ENCODE data around the gene PEX10.

The PEX10 gene

DNA sequence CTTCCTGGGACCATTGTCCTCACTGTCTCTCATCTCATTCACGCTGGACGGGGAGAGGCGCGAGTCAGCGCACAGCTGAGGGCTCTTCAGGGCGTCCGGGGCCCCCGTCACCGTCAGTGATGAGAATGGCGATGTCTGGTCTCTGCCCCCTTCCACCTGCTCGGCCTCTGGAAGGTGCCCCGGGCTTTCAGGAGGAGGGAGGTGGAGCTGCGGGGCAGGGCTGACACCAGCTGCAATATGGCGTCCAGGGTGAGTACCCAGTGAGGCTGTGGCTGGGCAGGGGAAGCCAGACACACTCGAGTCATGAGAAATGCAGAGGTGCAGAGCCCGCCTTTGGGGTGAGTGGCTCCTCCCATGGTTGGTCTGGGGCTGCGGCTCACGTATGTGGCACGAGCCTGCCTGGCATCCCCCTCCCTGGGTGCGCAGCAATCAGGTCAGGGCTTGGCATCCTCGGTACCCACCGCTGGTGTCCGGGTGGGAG is 36.1 kb downstream of the PEX10 start:
- H3K4me3 ChIP-seq (ENCODE audit: low read depth, low read length), result no peak overlapping the region
- DNase-seq (ENCODE audit: low read depth), result no peak
- TF ChIP-seq, protein P1, sequence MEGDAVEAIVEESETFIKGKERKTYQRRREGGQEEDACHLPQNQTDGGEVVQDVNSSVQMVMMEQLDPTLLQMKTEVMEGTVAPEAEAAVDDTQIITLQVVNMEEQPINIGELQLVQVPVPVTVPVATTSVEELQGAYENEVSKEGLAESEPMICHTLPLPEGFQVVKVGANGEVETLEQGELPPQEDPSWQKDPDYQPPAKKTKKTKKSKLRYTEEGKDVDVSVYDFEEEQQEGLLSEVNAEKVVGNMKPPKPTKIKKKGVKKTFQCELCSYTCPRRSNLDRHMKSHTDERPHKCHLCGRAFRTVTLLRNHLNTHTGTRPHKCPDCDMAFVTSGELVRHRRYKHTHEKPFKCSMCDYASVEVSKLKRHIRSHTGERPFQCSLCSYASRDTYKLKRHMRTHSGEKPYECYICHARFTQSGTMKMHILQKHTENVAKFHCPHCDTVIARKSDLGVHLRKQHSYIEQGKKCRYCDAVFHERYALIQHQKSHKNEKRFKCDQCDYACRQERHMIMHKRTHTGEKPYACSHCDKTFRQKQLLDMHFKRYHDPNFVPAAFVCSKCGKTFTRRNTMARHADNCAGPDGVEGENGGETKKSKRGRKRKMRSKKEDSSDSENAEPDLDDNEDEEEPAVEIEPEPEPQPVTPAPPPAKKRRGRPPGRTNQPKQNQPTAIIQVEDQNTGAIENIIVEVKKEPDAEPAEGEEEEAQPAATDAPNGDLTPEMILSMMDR (IDR thresholded peaks at IDR 0.05; ENCODE audit: insufficient read depth, low read depth, low read length, missing control alignments), result no peak

DNA sequence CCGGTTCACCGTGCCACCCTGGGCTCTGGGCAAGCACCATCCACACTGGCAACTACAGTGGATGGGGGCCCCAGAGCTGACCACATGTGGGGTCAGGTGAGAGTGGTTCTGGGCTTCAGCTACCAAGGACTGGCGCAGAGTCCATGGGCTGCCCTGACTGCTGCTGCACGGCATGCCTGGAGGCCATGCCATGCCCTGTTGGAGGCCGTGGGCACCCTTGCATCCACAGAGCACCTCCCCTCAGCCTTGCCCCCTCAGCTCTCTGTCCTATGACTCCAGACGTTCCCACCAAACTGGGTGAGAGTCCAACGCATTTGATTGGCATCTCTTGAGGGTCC is 36.5 kb downstream of the PEX10 start:
- H3K4me3 ChIP-seq (ENCODE audit: low read depth, low read length), result no peak overlapping the region
- TF ChIP-seq, protein P1 (IDR thresholded peaks at IDR 0.05; ENCODE audit: insufficient read depth, low read depth, low read length, missing control alignments), result no peak
- no peak for DNase-seq (ENCODE audit: low read depth)

DNA sequence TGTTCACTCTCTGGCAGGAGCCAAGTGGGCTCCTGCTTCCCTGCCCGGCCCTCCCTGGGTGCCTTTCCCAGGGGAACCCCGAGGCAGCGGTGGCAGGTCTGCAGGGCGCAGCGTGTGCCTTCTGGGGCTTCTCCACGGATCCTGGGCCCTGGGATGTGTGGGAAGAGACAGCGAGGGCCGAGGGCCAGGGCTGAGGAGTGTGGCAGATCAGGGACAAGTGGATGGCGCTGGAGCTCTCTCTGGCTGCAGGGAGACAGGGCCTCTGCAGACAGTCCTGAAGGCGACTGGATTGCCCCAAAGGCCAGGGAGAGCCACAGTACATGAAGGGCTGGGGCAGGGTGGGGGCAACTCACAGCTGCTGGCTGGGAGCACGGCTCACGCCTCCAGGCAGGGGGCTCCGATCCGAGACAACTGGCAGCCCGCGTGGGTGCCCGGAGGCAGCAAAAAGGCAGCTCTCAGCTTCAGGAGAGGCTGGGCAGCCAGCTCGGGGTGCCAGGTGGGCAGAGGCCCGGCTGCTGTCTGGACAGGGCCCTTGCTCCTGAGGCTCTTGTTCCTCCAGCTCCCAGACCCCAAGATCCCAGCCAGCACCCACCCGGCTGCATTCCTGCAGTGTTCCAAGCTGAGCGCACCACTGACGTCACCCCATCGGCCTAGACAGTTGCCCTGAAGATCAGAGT is 37.0 kb downstream of the PEX10 start:
- TF ChIP-seq, protein P1 (IDR thresholded peaks at IDR 0.05; ENCODE audit: insufficient read depth, low read depth, low read length, missing control alignments), result no peak
- no peak for DNase-seq (ENCODE audit: low read depth)
- no peak overlapping the region for H3K4me3 ChIP-seq (ENCODE audit: low read depth, low read length)

DNA sequence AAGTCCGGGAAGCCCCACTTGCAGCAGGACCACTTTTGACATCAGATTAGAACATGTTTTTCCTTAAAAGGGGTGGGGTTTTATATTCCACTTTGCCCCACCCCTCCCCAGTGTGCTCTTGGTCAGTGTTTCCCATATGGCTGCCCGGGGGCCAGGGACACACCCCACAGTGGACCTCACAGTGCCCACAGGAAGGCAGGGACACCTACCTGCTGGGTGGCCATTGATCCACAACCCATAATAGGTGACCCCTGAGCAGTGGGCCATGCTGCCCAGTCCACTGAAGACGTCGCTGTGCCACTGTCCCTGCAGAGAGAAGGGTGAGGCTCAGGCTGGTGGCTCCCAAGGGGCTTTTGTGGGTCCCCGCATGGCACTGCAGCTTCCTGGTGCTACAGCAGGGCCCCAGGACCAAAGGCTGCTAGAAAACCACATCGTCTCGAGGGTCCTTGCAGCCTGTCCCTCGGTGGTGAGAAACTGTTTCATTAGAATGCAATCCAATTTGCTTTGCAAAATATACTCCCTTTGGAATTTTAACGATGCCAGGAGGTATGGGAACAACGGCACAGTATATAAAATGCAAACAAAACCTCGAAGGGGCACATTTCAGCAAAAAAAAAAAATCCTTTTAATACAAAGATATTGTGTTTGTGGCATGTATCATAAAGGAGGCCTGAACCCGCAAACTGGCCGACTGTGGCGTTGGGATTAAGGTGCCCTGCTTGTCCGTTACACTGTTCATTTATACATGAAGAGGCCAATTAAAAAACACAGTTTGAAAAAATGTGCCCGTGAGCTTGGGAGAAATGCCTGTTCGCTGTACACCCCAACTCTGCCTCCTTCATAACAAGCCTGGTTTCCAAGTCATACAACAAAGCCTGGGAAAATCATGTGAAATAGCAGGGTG is 37.9 kb downstream of the PEX10 start:
- TF ChIP-seq, protein P1 (IDR thresholded peaks at IDR 0.05; ENCODE audit: insufficient read depth, low read depth, low read length, missing control alignments), result no peak
- DNase-seq (ENCODE audit: low read depth), result no peak

DNA sequence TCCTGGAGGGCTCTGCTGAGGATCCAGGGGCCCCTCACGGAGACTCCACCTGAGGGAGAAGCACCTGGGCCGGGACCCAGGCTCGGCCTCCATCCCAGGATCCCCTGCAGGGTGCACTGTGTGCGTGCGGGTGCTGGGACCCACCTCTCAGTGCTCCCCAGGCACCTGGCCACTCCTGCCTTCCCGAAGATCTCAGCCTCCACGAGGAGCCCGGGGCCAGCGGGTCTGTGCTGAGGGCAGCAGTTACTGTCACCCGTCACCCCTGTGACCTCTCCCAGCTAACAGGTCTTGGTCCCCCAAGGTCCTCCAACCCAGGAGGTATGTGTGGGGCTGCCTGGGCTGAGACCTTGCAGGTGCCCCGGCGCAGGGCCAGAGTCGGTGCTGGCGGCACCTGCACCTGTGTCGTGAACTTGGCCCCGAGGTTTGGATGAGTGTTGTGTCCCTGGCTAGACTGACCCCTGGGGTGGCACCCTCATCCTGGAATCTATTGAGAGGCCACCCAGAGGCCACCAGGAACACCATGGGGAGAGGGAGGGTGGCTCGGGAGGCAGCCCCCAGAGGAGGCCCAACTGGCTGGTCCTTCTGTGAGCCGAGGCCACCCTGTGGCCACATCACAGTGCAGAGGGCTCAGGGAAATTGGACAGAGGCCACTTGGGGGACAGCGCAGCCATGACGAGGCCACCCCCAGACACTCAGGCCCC is 38.7 kb downstream of the PEX10 start:
- no peak overlapping the region for H3K4me3 ChIP-seq (ENCODE audit: low read depth, low read length)
- no peak for DNase-seq (ENCODE audit: low read depth)
- TF ChIP-seq, protein P1 (IDR thresholded peaks at IDR 0.05; ENCODE audit: insufficient read depth, low read depth, low read length, missing control alignments), result no peak

More for the DNA sequence above, 37.9 kb downstream of the PEX10 start:
- H3K4me3 ChIP-seq (ENCODE audit: low read depth, low read length), result no peak overlapping the region

DNA sequence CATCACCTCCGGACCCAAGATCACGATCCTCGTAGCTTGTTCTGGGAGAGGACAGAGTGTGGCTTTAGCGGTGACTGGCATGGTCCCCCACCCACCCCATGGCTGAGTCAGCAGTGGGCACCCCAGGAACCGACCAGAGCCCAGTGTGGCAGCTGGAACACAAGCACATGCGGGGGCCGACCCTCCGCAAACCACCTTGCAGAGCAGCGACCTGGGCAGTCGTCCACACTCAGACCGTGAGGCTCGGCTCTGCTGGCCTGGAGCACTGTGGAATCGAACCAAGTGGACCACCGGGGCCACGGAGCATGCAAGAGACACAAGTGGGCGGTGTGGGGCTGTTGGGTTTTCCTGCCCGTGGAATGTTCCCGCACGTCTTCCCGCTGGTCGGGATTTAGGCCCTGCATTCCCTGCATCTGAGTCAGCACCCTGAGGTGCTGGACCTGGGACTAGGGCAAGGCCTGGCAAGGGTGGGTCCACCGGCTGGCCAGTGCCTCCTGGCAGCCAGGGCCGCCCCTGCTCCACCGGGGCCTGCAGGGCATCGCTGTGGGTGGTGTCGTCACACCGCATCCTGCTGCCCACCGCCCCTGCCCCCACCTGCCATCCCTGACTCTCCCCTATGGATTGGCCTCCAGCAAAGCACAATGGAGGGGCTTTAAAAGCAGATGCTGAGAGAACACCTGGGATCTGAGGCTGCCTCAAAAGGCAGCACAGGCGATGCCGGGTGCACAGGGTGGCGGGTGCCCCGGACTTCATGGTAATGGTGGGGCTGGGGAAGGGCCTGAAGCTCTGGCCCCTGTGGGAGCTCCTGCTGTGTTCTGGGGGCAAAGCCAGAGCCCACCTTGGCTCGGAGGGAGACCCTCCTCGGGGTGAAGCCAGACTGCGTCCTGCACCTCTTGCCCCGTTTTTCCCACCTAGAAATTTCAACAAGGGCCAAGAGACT is 39.5 kb downstream of the PEX10 start:
- no peak overlapping the region for H3K4me3 ChIP-seq (ENCODE audit: low read depth, low read length)
- TF ChIP-seq, protein P1 (IDR thresholded peaks at IDR 0.05; ENCODE audit: insufficient read depth, low read depth, low read length, missing control alignments), result no peak
- DNase-seq (ENCODE audit: low read depth), result no peak

Measured in GM12865 (cell line).